CD4-positive, alpha-beta T cell (primary cell): ENCODE measurements around the gene ARHGAP26. TPM values are rescaled to one million over a fixed set of nuclear protein-coding genes. Genes with fewer than 3 reads are reported as not detected.

ENCODE experiments used
- ATAC-seq: fragments of 200-7000 bp; cut with Tn5 transposase; one replicate; pipeline ENCODE4 v1.10.0; 2022; ENCODE audit warnings: mild to moderate bottlenecking; ENCODE audit not compliant: poor library complexity
- CTCF ChIA-PET: fragments of 350-600 bp; sonication (Branson Sonifier 250); formaldehyde crosslinking; loops from one replicate; lab custom pipeline; 2021; ENCODE audit warnings: antibody characterized with exemption, inconsistent platforms; lab: Charles Lee
- POLR2A ChIA-PET: fragments of 350-600 bp; sonication (Branson Sonifier 250); formaldehyde crosslinking; loops from one replicate; lab custom pipeline; 2021; ENCODE audit warnings: antibody characterized with exemption, inconsistent platforms; lab: Charles Lee
- DNase-seq, 14 experiments: peaks; one replicate each; pipeline ENCODE4 v3.0.0-alpha.2; 2013 to 2020; ENCODE audit warnings: mixed read lengths in 2 of 14
- H3K27ac ChIP-seq, 2 donors: one replicate each; pipeline versions ENCODE4 v1.5.1 to v1.7.0; 2013; ENCODE audit warnings: low read length in 2 of 2, low read depth in 1 of 2, mild to moderate bottlenecking in 1 of 2
- H3K27me3 ChIP-seq, 2 experiments: 1 replicate in 1 of 2; 2 replicates in 1 of 2; pipeline versions ENCODE4 v1.6.1 to v1.7.0; 2013; ENCODE audit warnings: low read length in 2 of 2, control low read depth in 1 of 2, mild to moderate bottlenecking in 1 of 2, moderate library complexity in 1 of 2; ENCODE audit not compliant: insufficient read depth in 2 of 2, control insufficient read depth in 1 of 2
- H3K36me3 ChIP-seq: one replicate; pipeline ENCODE4 v1.6.1; 2013; ENCODE audit warnings: low read length, control low read depth; ENCODE audit not compliant: insufficient read depth
- H3K4me1 ChIP-seq: one replicate; pipeline ENCODE4 v1.6.1; 2013; ENCODE audit warnings: low read length, control low read depth; ENCODE audit not compliant: insufficient read depth
- H3K4me3 ChIP-seq: one replicate; pipeline ENCODE4 v1.5.1; 2013; ENCODE audit warnings: mild to moderate bottlenecking, low read length, moderate library complexity
- H3K9me3 ChIP-seq, 2 experiments: 1 replicate in 1 of 2; 2 replicates in 1 of 2; pipeline versions ENCODE4 v1.6.1 to v1.7.0; 2013; ENCODE audit warnings: low read length in 2 of 2, mild to moderate bottlenecking in 2 of 2, control low read depth in 1 of 2, moderate library complexity in 1 of 2; ENCODE audit not compliant: control insufficient read depth in 1 of 2, insufficient read depth in 1 of 2
- H3K27ac Mint-ChIP-seq: one replicate; pipeline ENCODE4 v1.8.0; 2020; ENCODE audit warnings: mixed read lengths
- H3K27me3 Mint-ChIP-seq: one replicate; pipeline ENCODE4 v1.8.0; 2021; ENCODE audit warnings: mixed read lengths
- H3K36me3 Mint-ChIP-seq: one replicate; pipeline ENCODE4 v1.8.0; 2021; ENCODE audit warnings: low read depth, mixed read lengths
- H3K4me1 Mint-ChIP-seq: one replicate; pipeline ENCODE4 v1.8.0; 2021; ENCODE audit warnings: low read depth, mixed read lengths
- H3K4me3 Mint-ChIP-seq: one replicate; pipeline ENCODE4 v1.8.0; 2020; ENCODE audit warnings: mild to moderate bottlenecking, mixed read lengths
- H3K9me3 Mint-ChIP-seq: one replicate; pipeline ENCODE4 v1.8.0; 2020; ENCODE audit warnings: mixed read lengths
- intact Hi-C, 2 experiments: fragments of 100-400 bp; cut with DNase I in 1 of 2; cut with micrococcal nuclease in 1 of 2; formaldehyde crosslinking; loops; one replicate each; pipeline versions ENCODE4 v1.15.1 to v1.9.0; 2023 to 2025; cut with DNase I, micrococcal nuclease
- total RNA-seq, 174 experiments: library from RNA in 2 of 174; stranded (reverse) in 2 of 174; gene quantifications; one replicate each; pipeline ENCODE4 v1.2.3 and lab custom pipeline; 2021 to 2026
- TF ChIP-seq, protein P1 (sequence below): fragments of 200-600 bp; IDR thresholded peaks from one replicate; pipeline ENCODE4 v1.8.0; 2022; ENCODE audit warnings: antibody characterized with exemption, mild to moderate bottlenecking

ARHGAP26 gene
- total RNA-seq, 2 experiments from 2014 or later, result 24.9 to 27.3 TPM

DNA sequence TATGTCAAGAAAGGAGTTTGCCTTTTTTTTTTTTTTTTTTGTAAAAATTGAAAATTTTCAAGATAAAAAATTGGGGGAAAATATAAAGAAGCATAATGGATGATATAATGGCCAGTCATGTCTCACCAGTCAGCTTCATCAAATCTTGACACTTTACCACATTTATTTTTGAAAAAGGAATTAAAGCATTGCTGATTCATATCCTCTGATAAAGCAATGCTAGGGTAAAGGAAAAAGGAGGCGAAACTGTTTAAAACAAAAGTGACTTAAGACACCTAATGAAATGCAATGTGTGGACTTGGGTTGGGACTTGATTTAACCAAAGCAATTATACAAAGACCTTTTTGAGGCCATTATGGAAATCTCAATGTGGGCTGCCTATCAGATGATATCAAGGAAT, 208.5 kb downstream of the ARHGAP26 start:
- Mint-ChIP-seq H3K9me3 (no peaks in the 10 kb centered on the region), H3K4me1 (peaks cover 47% of the 10 kb centered on the region), H3K4me3 (no peak overlapping the region), H3K27me3 (no peaks in the 10 kb centered on the region), H3K36me3 (no peaks in the 10 kb centered on the region), H3K27ac (no peak overlapping the region)
- ChIA-PET CTCF (interaction anchor here (0.6 to 1.0 kb wide), 2 partner anchors 16 to 22 kb away, joined by 3 read pairs; no protein-coding TSS in a partner anchor), POLR2A (interaction anchor here (0.6 to 1.2 kb wide), 2 partner anchors 24 to 690 kb away, joined by 3 to 4 read pairs; no protein-coding TSS in a partner anchor)
- Histone ChIP-seq H3K9me3 (no peaks in the 10 kb centered on the region), H3K4me3 (no peak overlapping the region), H3K4me1 (peaks cover 44% of the 10 kb centered on the region), H3K27ac (no peak overlapping the region), H3K36me3 (no peaks in the 10 kb centered on the region), H3K27me3 (no peaks in the 10 kb centered on the region)
- intact Hi-C loops, result no loop called here
- TF ChIP-seq, protein P1, sequence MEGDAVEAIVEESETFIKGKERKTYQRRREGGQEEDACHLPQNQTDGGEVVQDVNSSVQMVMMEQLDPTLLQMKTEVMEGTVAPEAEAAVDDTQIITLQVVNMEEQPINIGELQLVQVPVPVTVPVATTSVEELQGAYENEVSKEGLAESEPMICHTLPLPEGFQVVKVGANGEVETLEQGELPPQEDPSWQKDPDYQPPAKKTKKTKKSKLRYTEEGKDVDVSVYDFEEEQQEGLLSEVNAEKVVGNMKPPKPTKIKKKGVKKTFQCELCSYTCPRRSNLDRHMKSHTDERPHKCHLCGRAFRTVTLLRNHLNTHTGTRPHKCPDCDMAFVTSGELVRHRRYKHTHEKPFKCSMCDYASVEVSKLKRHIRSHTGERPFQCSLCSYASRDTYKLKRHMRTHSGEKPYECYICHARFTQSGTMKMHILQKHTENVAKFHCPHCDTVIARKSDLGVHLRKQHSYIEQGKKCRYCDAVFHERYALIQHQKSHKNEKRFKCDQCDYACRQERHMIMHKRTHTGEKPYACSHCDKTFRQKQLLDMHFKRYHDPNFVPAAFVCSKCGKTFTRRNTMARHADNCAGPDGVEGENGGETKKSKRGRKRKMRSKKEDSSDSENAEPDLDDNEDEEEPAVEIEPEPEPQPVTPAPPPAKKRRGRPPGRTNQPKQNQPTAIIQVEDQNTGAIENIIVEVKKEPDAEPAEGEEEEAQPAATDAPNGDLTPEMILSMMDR, result no peak
- DNase-seq (no peak), ATAC-seq (no peak)

- no peaks in the 10 kb centered on the region for H3K9me3 Mint-ChIP-seq
Observed at GRCh38 chr5:142979636-142980035, 209.5 kb downstream of the ARHGAP26 start.

DNA sequence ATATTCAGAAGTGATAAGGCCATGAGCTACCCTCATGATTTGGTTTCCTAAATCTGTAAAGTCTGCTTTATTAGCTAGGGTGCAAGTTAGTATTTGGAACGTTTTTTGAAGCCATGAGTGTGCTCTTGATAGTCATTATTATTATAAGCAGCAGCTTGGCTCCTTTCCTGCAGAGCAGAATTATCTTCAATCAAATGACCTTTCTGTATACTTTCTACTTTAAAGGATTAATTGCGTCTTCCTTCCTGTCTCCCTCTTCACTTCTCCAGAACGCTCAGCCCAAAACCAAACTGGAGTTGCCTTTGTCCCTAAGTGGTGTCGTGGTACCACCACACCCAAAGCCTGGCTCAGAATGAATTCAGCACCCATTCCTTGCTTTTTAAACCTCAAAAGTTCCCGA, 211.3 kb downstream of the ARHGAP26 start:
- Mint-ChIP-seq H3K27ac (peak overlapping the region; percentile 21), H3K4me3 (no peak overlapping the region), H3K27me3 (no peaks in the 10 kb centered on the region), H3K36me3 (peaks cover 3% of the 10 kb centered on the region), H3K9me3 (no peaks in the 10 kb centered on the region), H3K4me1 (peaks cover 50% of the 10 kb centered on the region)
- Histone ChIP-seq H3K36me3 (no peaks in the 10 kb centered on the region), H3K4me3 (no peak overlapping the region), H3K9me3 (no peaks in the 10 kb centered on the region), H3K4me1 (peaks cover 49% of the 10 kb centered on the region), H3K27ac (peak overlapping the region in 1 of 2 donors; percentile 35), H3K27me3 (no peaks in the 10 kb centered on the region)
- ChIA-PET POLR2A (no interaction called here), CTCF (no interaction called here)
- ATAC-seq (no peak), DNase-seq (no peak)
- intact Hi-C loops, result no loop called here
- TF ChIP-seq, protein P1, result no peak

More at GRCh38 chr5:142979636-142980035, 209.5 kb downstream of the ARHGAP26 start:
- ATAC-seq (no peak), DNase-seq (no peak)
- ChIA-PET CTCF (no interaction called here), POLR2A (interaction anchor here (1.2 kb wide), 1 partner anchor 23 kb away, joined by 4 read pairs; no protein-coding TSS in a partner anchor)
- Histone ChIP-seq H3K9me3 (no peaks in the 10 kb centered on the region), H3K27ac (no peak overlapping the region), H3K4me1 (peaks cover 49% of the 10 kb centered on the region), H3K27me3 (no peaks in the 10 kb centered on the region), H3K4me3 (no peak overlapping the region), H3K36me3 (no peaks in the 10 kb centered on the region)
- no peak overlapping the region for H3K4me3 Mint-ChIP-seq
- no peaks in the 10 kb centered on the region for H3K27me3 Mint-ChIP-seq
- H3K4me1 Mint-ChIP-seq, result peaks cover 52% of the 10 kb centered on the region
- H3K27ac Mint-ChIP-seq, result no peak overlapping the region
- intact Hi-C loops, result no loop called here
- TF ChIP-seq, protein P1, result no peak
- H3K36me3 Mint-ChIP-seq, result no peaks in the 10 kb centered on the region
